Adrenal gland (tissue), 12 donors: Measurements from ENCODE around the gene RPTOR. TPM values are rescaled to one million over a fixed set of nuclear protein-coding genes. Genes with fewer than 3 reads are reported as not detected.
A peak's percentile ranks its signal among the peaks of the same experiment; 100 is the strongest.

Source experiments
- DNase-seq, 7 donors: peaks; one replicate each; pipeline ENCODE4 v3.0.0-alpha.2; 2019 to 2020
- H3K27ac ChIP-seq, 5 donors: fragments of 200-600 bp; sonication (generic) in 4 of 5; 1 replicate in 3 of 5; 2 replicates in 2 of 5; pipeline versions ENCODE4 v1.5.1 to v1.8.0; 2016 to 2020; ENCODE audit warnings: mild to moderate bottlenecking in 1 of 5
- H3K27me3 ChIP-seq: fragments of 200-600 bp; 2 replicates; pipeline ENCODE4 v1.8.0; 2021
- H3K36me3 ChIP-seq, 2 donors: fragments of 200-600 bp; replicated peaks in 1 of 2; 1 replicate in 1 of 2; 2 replicates in 1 of 2; pipeline versions ENCODE4 v1.5.1 to v1.8.0; 2018 to 2022
- H3K4me1 ChIP-seq, 2 donors: fragments of 200-600 bp; replicated peaks in 1 of 2; 1 replicate in 1 of 2; 2 replicates in 1 of 2; pipeline versions ENCODE4 v1.5.1 to v1.8.0; 2018 to 2021
- H3K4me3 ChIP-seq, 4 donors: fragments of 200-600 bp; sonication (generic) in 3 of 4; one replicate each; pipeline ENCODE4 v1.5.1; 2016 to 2018
- H3K9me3 ChIP-seq, 3 donors: fragments of 200-600 bp; sonication (generic) in 1 of 3; replicated peaks in 1 of 3; 1 replicate in 2 of 3; 2 replicates in 1 of 3; pipeline versions ENCODE4 v1.5.1 to v1.8.0; 2016 to 2021
- POLR2A ChIP-seq, 2 donors: fragments of 450-650 bp; IDR thresholded peaks; one replicate each; pipeline ENCODE4 v1.6.1; 2017; ENCODE audit warnings: antibody characterized with exemption in 2 of 2, mild to moderate bottlenecking in 2 of 2, moderate library complexity in 1 of 2
- WGBS, 4 donors: extraction: QIAGEN DNeasy Blood & Tissue Kit in 2 of 4; methylation state at CpG; one replicate each; pipeline versions ENCODE4 v1.1.5 to v1.1.7; 2013 to 2017; 5-methylcytosine and 5-hydroxymethylcytosine counted together
- intact Hi-C, 2 donors: fragments of 100-400 bp; cut with DNase I; formaldehyde crosslinking; loops; one replicate each; pipeline versions ENCODE4 v1.14.1 to v1.15.0; 2022 to 2023
- polyA plus RNA-seq, 3 donors: library from polyadenylated mRNA; stranded (reverse); fragments of 200-250 nt in 2 of 3; fragments of 350-450 nt in 1 of 3; fragmentation: Illumina TruSeq in 1 of 3; extraction: RNeasy Lipid Tissue Mini Kit (QIAGEN cat#74804) in 1 of 3; gene quantifications; one replicate each; pipeline ENCODE4 v1.2.3, GENCODE V29; 2013 to 2014
- total RNA-seq, 9 donors: library from RNA; depleted of rRNA in 4 of 9; stranded (reverse); fragments of >200 nt in 4 of 9; fragments of 120-200 nt in 1 of 9; fragmentation: NEBNext Ultra II Directional in 1 of 9; extraction: Animal tissue kit (Norgen Biotek cat#: 25700) in 1 of 9; gene quantifications; one replicate each; pipeline versions ENCODE4 v1.1.0 to v1.2.4, GENCODE V29; 2013 to 2023
- TF ChIP-seq, protein P1 (sequence below), 6 experiments: fragments of 450-650 bp in 4 of 6; fragments of 200-600 bp in 2 of 6; sonication (generic) in 1 of 6; IDR thresholded peaks; 1 replicate in 5 of 6; 2 replicates in 1 of 6; pipeline versions ENCODE4 v1.5.1 to v1.8.0; 2016 to 2021; ENCODE audit warnings: antibody characterized with exemption in 6 of 6, mild to moderate bottlenecking in 2 of 6, moderate library complexity in 1 of 6
- donor health status: healthy with polysubstance abuse.
- donor health status: Bipolar disorder and iron deficiency.
- donor health status: DM: yes; HTN: yes; CAD: no.
- donor health status: DM: no; HTN: no; CAD: no.
- donor health status: DM: no; HTN: no; CAD: no.
- donor health status: DM: yes; HTN: yes; CAD: no.

The RPTOR gene
- total and polyA plus RNA-seq, 12 donors: 9.7 to 53.3 (median 29.7) TPM

DNA sequence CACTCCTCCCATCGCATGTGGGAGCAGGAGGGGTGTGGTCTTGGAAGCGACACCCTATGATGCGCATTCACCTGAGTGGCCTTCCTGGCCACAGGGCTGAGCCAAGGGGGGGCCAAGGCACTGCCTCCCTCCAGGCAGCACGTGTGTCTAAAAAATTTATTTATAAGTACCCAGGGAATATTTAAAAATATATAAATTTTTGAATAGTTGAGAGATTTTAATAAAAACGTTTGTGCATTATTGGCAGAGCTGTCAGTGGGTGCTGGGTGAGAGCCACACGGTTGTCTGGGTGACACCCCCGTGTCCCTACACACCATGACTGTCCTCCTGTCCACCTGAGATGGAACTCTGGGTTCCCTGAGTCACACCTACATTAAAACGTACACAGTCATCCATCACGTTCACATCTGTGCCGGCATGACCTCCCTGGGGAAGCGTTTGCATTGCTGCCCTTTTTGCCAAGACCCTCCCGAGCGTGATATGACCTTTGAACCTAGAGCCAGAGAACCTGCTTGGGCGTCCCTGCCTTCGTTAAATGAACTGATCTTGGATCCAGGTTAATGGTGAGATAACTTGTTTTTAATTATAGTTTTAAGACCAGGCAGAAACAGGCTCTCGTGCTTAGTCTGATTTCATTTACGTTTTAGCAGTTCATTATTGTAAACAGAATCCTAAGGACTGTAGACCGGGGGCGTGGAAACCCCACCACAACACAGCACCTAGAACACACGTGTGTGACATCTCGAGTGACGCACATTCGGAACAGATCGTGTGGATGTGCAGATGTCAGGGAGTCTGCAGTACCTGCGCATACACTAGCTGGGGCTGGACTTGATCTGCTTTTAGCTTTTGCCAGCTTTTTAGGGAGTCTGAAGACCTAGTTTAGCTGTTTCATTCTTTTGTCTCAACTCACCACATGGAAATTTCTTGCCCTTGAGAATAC lies 254.2 kb downstream of the RPTOR start:
- peaks cover 5 to 18% of the 10 kb centered on the region in 2 donors for H3K4me1 ChIP-seq
- DNase-seq: peak in 1 of 7 donors; percentile 7
- no peak overlapping the region for H3K27ac ChIP-seq
- no peaks in the 10 kb centered on the region for H3K9me3 ChIP-seq
- 89 to 91% (median 90%) methylated on average over 22 to 25 of the region's 25 CpGs for WGBS, 4 donors
- no peaks in the 10 kb centered on the region for H3K27me3 ChIP-seq
- TF ChIP-seq, protein P1, sequence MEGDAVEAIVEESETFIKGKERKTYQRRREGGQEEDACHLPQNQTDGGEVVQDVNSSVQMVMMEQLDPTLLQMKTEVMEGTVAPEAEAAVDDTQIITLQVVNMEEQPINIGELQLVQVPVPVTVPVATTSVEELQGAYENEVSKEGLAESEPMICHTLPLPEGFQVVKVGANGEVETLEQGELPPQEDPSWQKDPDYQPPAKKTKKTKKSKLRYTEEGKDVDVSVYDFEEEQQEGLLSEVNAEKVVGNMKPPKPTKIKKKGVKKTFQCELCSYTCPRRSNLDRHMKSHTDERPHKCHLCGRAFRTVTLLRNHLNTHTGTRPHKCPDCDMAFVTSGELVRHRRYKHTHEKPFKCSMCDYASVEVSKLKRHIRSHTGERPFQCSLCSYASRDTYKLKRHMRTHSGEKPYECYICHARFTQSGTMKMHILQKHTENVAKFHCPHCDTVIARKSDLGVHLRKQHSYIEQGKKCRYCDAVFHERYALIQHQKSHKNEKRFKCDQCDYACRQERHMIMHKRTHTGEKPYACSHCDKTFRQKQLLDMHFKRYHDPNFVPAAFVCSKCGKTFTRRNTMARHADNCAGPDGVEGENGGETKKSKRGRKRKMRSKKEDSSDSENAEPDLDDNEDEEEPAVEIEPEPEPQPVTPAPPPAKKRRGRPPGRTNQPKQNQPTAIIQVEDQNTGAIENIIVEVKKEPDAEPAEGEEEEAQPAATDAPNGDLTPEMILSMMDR (IDR thresholded peaks at IDR 0.05): no peak
- H3K36me3 ChIP-seq: no peaks in the 10 kb centered on the region
- H3K4me3 ChIP-seq: no peak overlapping the region
- intact Hi-C loops: no loop called here

GRCh38 chr17:80799538-80800480 lies 255.2 kb downstream of the RPTOR start:
- Histone ChIP-seq H3K27me3 (no peaks in the 10 kb centered on the region), H3K4me3 (no peak overlapping the region), H3K9me3 (no peaks in the 10 kb centered on the region), H3K4me1 (peaks cover 5 to 11% of the 10 kb centered on the region in 2 donors), H3K27ac (no peak overlapping the region), H3K36me3 (no peaks in the 10 kb centered on the region)
- TF ChIP-seq, protein P1 (IDR thresholded peaks at IDR 0.05): no peak
- TF ChIP-seq POLR2A (IDR thresholded peaks at IDR 0.05): no peak
- intact Hi-C loops: no loop called here
- WGBS, 4 donors: 89 to 91% (median 91%) methylated on average over 32 to 40 of the region's 40 CpGs
- peak in 2 of 7 donors; percentile 8 to 46 for DNase-seq

DNA sequence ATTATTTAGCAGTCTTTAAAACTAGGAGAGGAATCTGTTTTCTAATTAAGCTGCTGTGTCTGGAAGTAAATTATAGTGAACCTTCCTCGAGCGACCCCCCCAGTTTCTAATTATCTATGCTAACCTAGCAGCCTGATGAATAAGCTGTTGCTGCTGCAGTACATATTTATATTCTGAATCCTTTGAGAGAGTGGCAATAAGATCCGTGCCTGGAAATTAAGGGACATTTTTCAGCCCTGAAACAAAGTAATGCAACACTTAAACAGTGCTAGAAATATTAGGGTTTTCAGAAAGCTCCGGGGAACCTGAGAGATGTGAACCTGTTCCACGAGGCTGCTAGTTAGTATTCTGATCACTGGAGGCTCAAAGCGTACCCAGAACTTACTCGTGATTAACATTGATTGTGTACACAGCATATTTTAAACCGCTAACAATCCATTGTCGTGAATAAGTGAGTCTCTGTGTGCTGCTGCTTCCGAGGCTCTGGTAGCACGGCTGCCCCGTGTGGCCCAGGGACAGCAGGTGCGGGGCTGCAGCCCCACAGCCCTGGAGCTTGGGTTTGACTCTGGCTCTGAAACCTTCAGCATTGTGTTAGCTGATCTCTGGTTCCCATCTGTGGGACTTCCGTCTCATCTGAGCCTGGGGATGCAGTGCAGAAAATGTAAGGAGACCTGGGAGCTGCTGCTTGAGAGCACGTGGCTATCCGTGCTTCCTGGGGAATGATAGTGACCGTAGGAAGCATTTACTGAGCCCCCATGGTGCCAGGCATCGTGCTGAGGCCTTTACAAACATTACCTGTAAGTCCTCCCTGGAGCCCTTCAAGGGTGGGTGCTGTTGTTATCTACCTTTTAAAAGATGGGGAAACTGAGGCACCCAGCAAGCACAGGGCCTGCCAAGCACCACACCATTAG lies 256.1 kb downstream of the RPTOR start:
- TF ChIP-seq, protein P1 (IDR thresholded peaks at IDR 0.05): no peak
- no peak for TF ChIP-seq POLR2A (IDR thresholded peaks at IDR 0.05)
- intact Hi-C loops: no loop called here
- peak in 1 of 7 donors; percentile 14 for DNase-seq
- no peaks in the 10 kb centered on the region for H3K36me3 ChIP-seq
- WGBS, 4 donors: 93 to 95% (median 94%) methylated on average over 13 to 18 of the region's 18 CpGs
- H3K9me3 ChIP-seq: no peaks in the 10 kb centered on the region
- H3K27me3 ChIP-seq: no peaks in the 10 kb centered on the region
- H3K4me1 ChIP-seq: peaks cover 0 to 7% of the 10 kb centered on the region in 2 donors
- no peak overlapping the region for H3K4me3 ChIP-seq
- no peak overlapping the region for H3K27ac ChIP-seq
